Stimulated activated naive B cell treated with anti-CD40 and anti-IgM and Interleukin-4, amounts not matched to agents 10 μg/mL and 1 μg/mL and 100 μg/mL, for 72 hours (primary cell): ENCODE data around the gene BOLA3.
"Not testable (repeated sequence)": the region's sequence is repeated elsewhere in the genome, so short reads cannot be mapped to it uniquely, and the experiment has no call there.

Experiments
- ATAC-seq, 2 donors: fragments of 150-1000 bp; cut with Tn5 transposase; replicated peaks; 2 replicates each; pipeline ENCODE4 v1.10.0; 2021; ENCODE audit warnings: moderate library complexity in 1 of 2
- DNase-seq: peaks from one replicate; pipeline ENCODE4 v3.0.0; 2021
- H3K27ac Mint-ChIP-seq: one replicate; pipeline ENCODE4 v1.8.0; 2022; ENCODE audit warnings: mild to moderate bottlenecking, mixed read lengths
- H3K27me3 Mint-ChIP-seq, 2 donors: one replicate each; pipeline ENCODE4 v1.8.0; 2022; ENCODE audit warnings: mixed read lengths in 2 of 2
- H3K36me3 Mint-ChIP-seq, 2 donors: one replicate each; pipeline ENCODE4 v1.8.0; 2022; ENCODE audit warnings: mixed read lengths in 2 of 2, mild to moderate bottlenecking in 1 of 2
- H3K4me1 Mint-ChIP-seq, 2 donors: one replicate each; pipeline ENCODE4 v1.8.0; 2022; ENCODE audit warnings: mixed read lengths in 2 of 2, mild to moderate bottlenecking in 1 of 2
- H3K4me3 Mint-ChIP-seq, 2 donors: one replicate each; pipeline ENCODE4 v1.8.0; 2022; ENCODE audit warnings: mild to moderate bottlenecking in 2 of 2, mixed read lengths in 2 of 2, moderate library complexity in 1 of 2
- H3K9me3 Mint-ChIP-seq, 2 donors: one replicate each; pipeline ENCODE4 v1.8.0; 2022; ENCODE audit warnings: mixed read lengths in 2 of 2, mild to moderate bottlenecking in 1 of 2

Gene BOLA3

GRCh38 chr2:74147727-74148456, at the start of gene BOLA3:
Gene BOLA3 (minus strand): TSS chr2:74147912. CDS start chr2:74147874, 38 bp downstream.
- ATAC-seq (peak; percentile 92 to 95), DNase-seq (peak; percentile 89)
- Mint-ChIP-seq H3K36me3 (peaks cover 7 to 11% of the 10 kb centered on the region in 2 donors), H3K4me3 (no peak within 1 kb of the TSS), H3K27me3 (no peaks in the 10 kb centered on the region), H3K9me3 (no peaks in the 10 kb centered on the region), H3K27ac (no peak within 1 kb of the TSS), H3K4me1 (peaks cover 9 to 12% of the 10 kb centered on the region in 2 donors)

GRCh38 chr2:74197049-74197448, 49.3 kb upstream of the BOLA3 start:
- DNase-seq (no peak), ATAC-seq (no peak)
- no peaks in the 10 kb centered on the region for H3K27me3 Mint-ChIP-seq
- no peak overlapping the region for H3K4me3 Mint-ChIP-seq
- H3K36me3 Mint-ChIP-seq, result peaks cover 17 to 26% of the 10 kb centered on the region in 2 donors
- peaks cover 2 to 7% of the 10 kb centered on the region in 2 donors for H3K9me3 Mint-ChIP-seq
- H3K27ac Mint-ChIP-seq, result peak overlapping the region; percentile 20
- peaks cover 26 to 41% of the 10 kb centered on the region in 2 donors for H3K4me1 Mint-ChIP-seq

GRCh38 chr2:74194799-74195198, 47.1 kb upstream of the BOLA3 start:
- DNase-seq (no peak), ATAC-seq (no peak)
- H3K9me3 Mint-ChIP-seq, result peaks cover 2 to 7% of the 10 kb centered on the region in 2 donors
- peaks cover 16 to 24% of the 10 kb centered on the region in 2 donors for H3K4me1 Mint-ChIP-seq
- H3K4me3 Mint-ChIP-seq, result no peak overlapping the region
- no peak overlapping the region for H3K27ac Mint-ChIP-seq
- peaks cover 0 to 3% of the 10 kb centered on the region in 2 donors for H3K27me3 Mint-ChIP-seq
- peaks cover 11 to 18% of the 10 kb centered on the region in 2 donors for H3K36me3 Mint-ChIP-seq

- no peak for ATAC-seq
- DNase-seq, result no peak
- no peak overlapping the region for H3K4me3 Mint-ChIP-seq
- no peaks in the 10 kb centered on the region for H3K9me3 Mint-ChIP-seq
- peaks cover 0 to 3% of the 10 kb centered on the region in 2 donors for H3K27me3 Mint-ChIP-seq
- no peak overlapping the region for H3K27ac Mint-ChIP-seq
- no peaks in the 10 kb centered on the region for H3K36me3 Mint-ChIP-seq
- H3K4me1 Mint-ChIP-seq, result peaks cover 6 to 23% of the 10 kb centered on the region in 2 donors
These were observed 44.1 kb upstream of the BOLA3 start for GRCh38 chr2:74191596-74192380.

- DNase-seq, result no peak
- Mint-ChIP-seq H3K36me3 (no peaks in the 10 kb centered on the region), H3K27me3 (peaks cover 0 to 3% of the 10 kb centered on the region in 2 donors), H3K4me1 (peaks cover 21 to 47% of the 10 kb centered on the region in 2 donors), H3K9me3 (no peaks in the 10 kb centered on the region), H3K4me3 (no peak overlapping the region), H3K27ac (no peak overlapping the region)
- ATAC-seq, result no peak
These were observed 41.0 kb upstream of the BOLA3 start for GRCh38 chr2:74188696-74189095.

- DNase-seq, result no peak
- no peak overlapping the region for H3K27ac Mint-ChIP-seq
- no peaks in the 10 kb centered on the region for H3K9me3 Mint-ChIP-seq
- H3K4me3 Mint-ChIP-seq, result no peak overlapping the region
- H3K4me1 Mint-ChIP-seq, result peaks cover 22 to 50% of the 10 kb centered on the region in 2 donors
- ATAC-seq, result no peak
- no peaks in the 10 kb centered on the region for H3K36me3 Mint-ChIP-seq
- peaks cover 0 to 3% of the 10 kb centered on the region in 2 donors for H3K27me3 Mint-ChIP-seq
These were observed 40.4 kb upstream of the BOLA3 start for GRCh38 chr2:74188018-74188601.

GRCh38 chr2:74186706-74187105, 39.0 kb upstream of the BOLA3 start:
- DNase-seq, H3K36me3 Mint-ChIP-seq, ATAC-seq, H3K4me3 Mint-ChIP-seq, H3K27me3 Mint-ChIP-seq, H3K9me3 Mint-ChIP-seq: not testable (repeated sequence)
- peaks cover 24 to 58% of the 10 kb centered on the region in 2 donors for H3K4me1 Mint-ChIP-seq
- H3K27ac Mint-ChIP-seq, result peak overlapping the region; percentile 96

- ATAC-seq (peak; percentile 88 to 89), DNase-seq (peak; percentile 87)
- H3K9me3 Mint-ChIP-seq, result no peaks in the 10 kb centered on the region
- H3K27me3 Mint-ChIP-seq, result peaks cover 0 to 1% of the 10 kb centered on the region in 2 donors
- peak overlapping the region; percentile 36 to 79 for H3K4me3 Mint-ChIP-seq
- H3K4me1 Mint-ChIP-seq, result peaks cover 24 to 63% of the 10 kb centered on the region in 2 donors
- H3K36me3 Mint-ChIP-seq, result no peaks in the 10 kb centered on the region
- peak overlapping the region; percentile 96 for H3K27ac Mint-ChIP-seq
These were observed 38.3 kb upstream of the BOLA3 start for GRCh38 chr2:74186038-74186437.

- ATAC-seq (no peak), DNase-seq (no peak)
- H3K27ac Mint-ChIP-seq, result peak overlapping the region; percentile 96
- H3K36me3 Mint-ChIP-seq, result peaks cover 2 to 4% of the 10 kb centered on the region in 2 donors
- peak overlapping the region; percentile 0 for H3K4me3 Mint-ChIP-seq
- H3K4me1 Mint-ChIP-seq, result peaks cover 28 to 70% of the 10 kb centered on the region in 2 donors
- peaks cover 0 to 1% of the 10 kb centered on the region in 2 donors for H3K9me3 Mint-ChIP-seq
- no peaks in the 10 kb centered on the region for H3K27me3 Mint-ChIP-seq
These were observed 36.2 kb upstream of the BOLA3 start for GRCh38 chr2:74183878-74184277.

GRCh38 chr2:74181739-74182138, 34.0 kb upstream of the BOLA3 start:
- DNase-seq, result peak; percentile 81
- Mint-ChIP-seq H3K36me3 (peaks cover 8 to 10% of the 10 kb centered on the region in 2 donors), H3K27ac (peak overlapping the region; percentile 100), H3K27me3 (no peaks in the 10 kb centered on the region), H3K4me3 (peak overlapping the region; percentile 65 to 78), H3K4me1 (peaks cover 29 to 63% of the 10 kb centered on the region in 2 donors), H3K9me3 (peaks cover 0 to 1% of the 10 kb centered on the region in 2 donors)
- ATAC-seq, result peak; percentile 58 to 63

- no peak for DNase-seq
- Mint-ChIP-seq H3K27me3 (no peaks in the 10 kb centered on the region), H3K36me3 (peaks cover 20 to 30% of the 10 kb centered on the region in 2 donors), H3K4me3 (peak overlapping the region; percentile 83 to 94), H3K4me1 (peaks cover 24 to 61% of the 10 kb centered on the region in 2 donors), H3K27ac (peak overlapping the region; percentile 97), H3K9me3 (peaks cover 0 to 1% of the 10 kb centered on the region in 2 donors)
- ATAC-seq, result peak; percentile 14 to 16
These were observed 31.6 kb upstream of the BOLA3 start for GRCh38 chr2:74179063-74179865.

GRCh38 chr2:74178211-74179062, 30.7 kb upstream of the BOLA3 start, which contains the start of gene MOB1A:
Gene MOB1A (minus strand): TSS chr2:74178879. CDS start chr2:74178674, 205 bp downstream.
- Mint-ChIP-seq H3K27me3 (no peaks in the 10 kb centered on the region), H3K27ac (peak within 1 kb of the TSS; percentile 97), H3K4me3 (peak within 1 kb of the TSS; percentile 83 to 94), H3K4me1 (peaks cover 19 to 55% of the 10 kb centered on the region in 2 donors), H3K9me3 (peaks cover 0 to 1% of the 10 kb centered on the region in 2 donors), H3K36me3 (peaks cover 20 to 33% of the 10 kb centered on the region in 2 donors)
- DNase-seq (peak; percentile 98), ATAC-seq (peak; percentile 78 to 85)

- no peak for DNase-seq
- Mint-ChIP-seq H3K27ac (no peak overlapping the region), H3K27me3 (no peaks in the 10 kb centered on the region), H3K36me3 (peaks cover 20 to 37% of the 10 kb centered on the region in 2 donors), H3K9me3 (peaks cover 0 to 1% of the 10 kb centered on the region in 2 donors), H3K4me1 (peaks cover 22 to 63% of the 10 kb centered on the region in 2 donors), H3K4me3 (peak overlapping the region; percentile 83 to 94)
- ATAC-seq, result no peak
These were observed 30.0 kb upstream of the BOLA3 start for GRCh38 chr2:74177696-74178095.
